Hepatocyte (in vitro differentiated cells): Measurements from ENCODE around the gene KIF3A.

Experiments used
- EZH2 ChIP-seq: fragments of 200-600 bp; sonication (generic); IDR thresholded peaks from 2 replicates; pipeline ENCODE4 v1.6.1; 2016; ENCODE audit warnings: antibody characterized with exemption, mild to moderate bottlenecking, borderline replicate concordance
- TF ChIP-seq, protein P1 (sequence below): fragments of 200-600 bp; sonication (generic); IDR thresholded peaks from 2 replicates; pipeline ENCODE4 v1.5.1; 2016; ENCODE audit warnings: antibody characterized with exemption, mild to moderate bottlenecking; ENCODE audit not compliant: poor library complexity

DNA sequence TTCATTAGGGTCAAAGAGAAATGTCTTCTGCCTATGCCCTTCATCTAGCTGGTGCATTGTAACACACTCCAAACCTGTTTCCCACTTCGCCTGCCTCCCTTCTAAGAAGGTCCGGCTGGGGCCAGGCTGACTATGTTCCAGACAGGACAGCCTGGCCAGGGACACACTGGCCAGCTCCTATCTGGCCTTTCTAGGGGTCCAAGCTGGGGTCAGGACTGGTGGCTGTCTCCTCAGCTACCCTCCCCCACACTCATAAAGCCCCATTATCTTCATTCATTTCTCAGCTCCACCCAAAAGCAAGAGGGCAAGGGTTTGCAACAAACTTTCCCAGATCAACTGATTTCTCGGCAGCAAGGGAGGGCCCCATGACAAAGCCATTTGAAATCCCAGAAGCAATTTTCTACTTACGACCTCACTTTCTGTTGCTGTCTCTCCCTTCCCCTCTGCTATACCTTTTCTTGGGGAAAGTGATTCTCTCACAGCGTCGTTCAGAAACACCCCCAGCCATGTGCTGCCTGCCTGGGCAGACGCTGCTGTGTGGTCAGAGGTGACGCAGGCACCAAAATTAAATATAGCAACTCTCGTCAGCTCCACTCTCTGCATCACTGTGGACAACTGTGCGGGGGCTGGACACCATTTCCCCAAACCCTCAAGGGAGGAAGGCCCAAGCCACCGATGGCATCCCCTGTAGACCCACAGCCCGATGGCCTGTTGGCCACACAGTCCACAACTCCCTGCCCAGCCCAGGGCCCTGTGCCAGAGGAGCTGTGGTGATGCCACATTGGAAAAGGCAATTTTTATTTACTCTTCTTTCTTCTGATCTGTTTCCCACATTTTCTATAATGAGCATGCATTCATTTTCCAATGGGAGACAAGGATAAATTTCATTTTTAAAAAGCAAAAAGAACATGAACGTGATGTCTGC lies 73.3 kb downstream of the KIF3A start:
- TF ChIP-seq, protein P1, sequence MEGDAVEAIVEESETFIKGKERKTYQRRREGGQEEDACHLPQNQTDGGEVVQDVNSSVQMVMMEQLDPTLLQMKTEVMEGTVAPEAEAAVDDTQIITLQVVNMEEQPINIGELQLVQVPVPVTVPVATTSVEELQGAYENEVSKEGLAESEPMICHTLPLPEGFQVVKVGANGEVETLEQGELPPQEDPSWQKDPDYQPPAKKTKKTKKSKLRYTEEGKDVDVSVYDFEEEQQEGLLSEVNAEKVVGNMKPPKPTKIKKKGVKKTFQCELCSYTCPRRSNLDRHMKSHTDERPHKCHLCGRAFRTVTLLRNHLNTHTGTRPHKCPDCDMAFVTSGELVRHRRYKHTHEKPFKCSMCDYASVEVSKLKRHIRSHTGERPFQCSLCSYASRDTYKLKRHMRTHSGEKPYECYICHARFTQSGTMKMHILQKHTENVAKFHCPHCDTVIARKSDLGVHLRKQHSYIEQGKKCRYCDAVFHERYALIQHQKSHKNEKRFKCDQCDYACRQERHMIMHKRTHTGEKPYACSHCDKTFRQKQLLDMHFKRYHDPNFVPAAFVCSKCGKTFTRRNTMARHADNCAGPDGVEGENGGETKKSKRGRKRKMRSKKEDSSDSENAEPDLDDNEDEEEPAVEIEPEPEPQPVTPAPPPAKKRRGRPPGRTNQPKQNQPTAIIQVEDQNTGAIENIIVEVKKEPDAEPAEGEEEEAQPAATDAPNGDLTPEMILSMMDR, result no peak
- TF ChIP-seq EZH2, result no peak
